Measurements from ENCODE around the gene CAMK2D.

Gene CAMK2D

DNA sequence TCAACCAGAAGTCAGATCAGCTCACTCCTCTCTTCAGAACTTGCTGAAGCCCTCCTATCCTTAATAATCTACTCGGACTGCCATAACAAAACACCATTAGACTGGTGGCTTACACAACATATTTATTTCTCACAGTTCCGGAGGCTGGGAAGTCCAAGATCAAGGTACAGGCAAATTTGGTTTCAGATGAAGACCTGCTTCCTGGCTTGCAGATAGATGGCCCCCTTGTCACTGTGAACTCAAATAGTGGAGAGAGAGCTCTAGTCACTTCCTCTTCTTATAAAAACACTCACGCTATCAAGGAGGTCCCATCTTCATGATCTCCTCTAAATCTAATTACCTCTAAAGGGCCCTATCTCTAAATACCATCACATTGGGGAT lies 125.1 kb downstream of the CAMK2D start:
- no peak for DNase-seq

DNA sequence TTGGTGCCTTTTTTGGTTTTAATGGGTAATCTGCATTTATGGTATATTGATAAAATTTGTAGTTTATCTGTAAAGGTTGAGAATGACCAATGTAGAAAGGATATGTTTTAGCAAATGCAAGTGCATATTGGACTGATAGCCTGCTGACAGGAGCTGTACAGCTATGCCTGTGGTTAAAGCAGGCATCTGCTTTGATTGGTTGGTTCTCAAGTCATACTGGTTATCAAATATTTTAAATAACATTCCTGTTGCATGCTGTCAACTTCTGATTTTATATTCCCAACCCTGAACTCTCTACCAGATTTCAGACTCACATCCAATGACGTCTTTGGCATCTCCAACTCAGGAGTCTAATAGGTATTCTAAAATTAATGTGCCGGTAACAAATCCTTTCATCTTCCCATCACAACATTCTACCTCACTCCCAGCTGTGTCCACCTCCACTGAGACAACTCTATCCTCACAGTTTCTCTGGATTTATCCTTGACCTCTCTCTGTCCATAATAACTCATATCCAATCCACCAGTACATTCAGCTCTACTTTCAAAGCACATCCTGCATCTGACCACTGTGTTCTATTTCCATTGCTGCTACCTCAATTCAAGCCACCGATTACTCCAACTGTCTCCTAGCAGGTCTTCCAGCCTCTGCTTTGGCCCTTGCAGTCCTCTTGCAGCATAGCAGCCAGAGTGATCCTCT lies 125.7 kb downstream of the CAMK2D start:
- no peak for DNase-seq

DNA sequence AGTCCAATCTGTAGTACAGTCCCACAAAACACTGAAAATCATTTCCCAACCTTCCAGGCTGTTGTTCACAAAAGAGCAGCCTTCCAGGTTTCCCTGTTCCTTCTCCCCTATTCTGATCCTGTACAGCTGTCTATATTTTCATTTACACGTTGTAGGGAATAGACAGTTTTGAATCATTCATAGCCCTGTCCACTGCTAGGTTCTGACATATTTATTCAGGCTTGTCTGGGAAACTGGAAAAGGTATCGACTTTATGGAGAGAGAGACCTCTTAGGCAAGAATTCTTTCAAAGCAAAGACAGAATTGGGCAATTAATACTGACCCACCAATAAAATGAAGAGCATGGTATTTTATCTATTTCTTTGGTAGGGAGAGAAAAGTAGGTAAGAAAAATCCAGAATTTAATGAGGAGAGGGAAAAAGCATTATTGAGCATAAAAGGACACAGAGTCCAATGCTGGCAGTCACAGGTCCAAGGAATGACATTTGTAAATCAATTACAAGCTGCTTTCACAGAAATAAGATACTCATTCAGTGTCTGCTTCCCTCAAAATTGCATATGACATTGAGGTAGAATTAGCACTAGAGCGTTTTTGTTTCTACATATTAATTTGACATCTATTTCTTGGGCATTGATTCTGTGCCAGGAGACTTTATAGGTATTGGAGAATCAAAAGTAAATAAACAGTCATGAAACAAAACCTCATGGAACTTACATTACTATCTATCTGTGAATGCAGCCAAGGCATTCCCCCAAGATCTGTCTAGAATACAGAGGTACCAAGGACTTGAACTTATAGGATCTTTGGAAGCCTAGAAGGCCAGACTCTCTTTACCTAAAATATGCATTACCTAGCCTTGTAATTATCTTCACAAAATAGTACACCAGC lies 127.2 kb downstream of the CAMK2D start:
- no peak for DNase-seq

DNA sequence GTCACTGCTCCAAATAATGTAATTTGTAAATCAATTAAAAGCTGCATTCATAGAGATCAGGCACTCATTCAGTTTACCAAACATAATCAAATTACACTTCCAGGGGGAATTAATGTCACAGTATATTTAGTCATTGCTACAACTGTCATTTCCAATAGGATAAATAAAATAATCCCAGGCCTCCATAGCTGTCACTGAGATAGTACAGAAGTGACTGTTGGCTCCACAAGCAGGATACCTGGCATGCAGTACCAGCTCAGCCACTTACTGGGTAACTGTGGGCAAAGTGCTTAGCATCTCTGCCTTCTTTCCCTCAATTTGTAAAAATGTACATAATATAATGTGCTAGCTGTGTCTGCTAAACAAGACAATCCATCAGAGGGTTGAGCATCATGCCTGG lies 128.1 kb downstream of the CAMK2D start:
- no peak for DNase-seq

DNA sequence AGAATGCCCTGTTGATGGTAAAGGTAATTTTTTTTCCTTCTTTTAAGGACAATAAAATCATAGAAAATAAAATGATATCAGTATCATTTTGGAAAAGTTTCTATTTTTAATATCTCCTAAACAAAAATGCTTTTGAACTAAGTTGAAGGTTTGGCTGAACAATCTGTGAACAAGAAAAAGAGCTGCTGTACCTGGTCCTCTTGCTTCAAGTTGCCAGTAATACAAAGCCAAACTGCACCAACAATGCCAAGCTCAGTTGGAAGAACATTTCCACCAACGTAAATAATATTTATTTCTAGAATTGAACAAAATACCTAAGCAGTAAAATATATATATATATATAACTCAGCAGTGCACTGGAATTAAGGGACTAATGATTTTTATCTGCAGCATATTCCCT lies 132.8 kb downstream of the CAMK2D start:
- no peak for DNase-seq

DNA sequence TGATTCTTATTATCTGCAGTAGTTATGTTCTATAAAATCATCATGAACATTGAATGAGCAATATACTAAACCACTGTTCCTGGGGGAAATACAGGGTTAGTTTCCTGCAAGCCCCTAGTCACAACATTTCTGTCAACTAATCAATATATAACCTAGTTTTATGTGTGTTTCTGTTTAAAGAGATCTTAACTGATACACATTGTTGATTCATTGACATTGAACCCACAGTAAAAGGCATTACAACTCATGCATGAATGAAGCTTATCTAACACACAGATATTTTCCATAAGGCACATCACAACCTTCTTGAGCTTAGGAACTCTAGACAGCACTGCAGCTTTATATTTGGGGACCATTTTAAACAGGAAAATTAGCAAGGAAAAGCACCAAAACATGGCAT lies 134.2 kb downstream of the CAMK2D start:
- DNase-seq: no peak

DNA sequence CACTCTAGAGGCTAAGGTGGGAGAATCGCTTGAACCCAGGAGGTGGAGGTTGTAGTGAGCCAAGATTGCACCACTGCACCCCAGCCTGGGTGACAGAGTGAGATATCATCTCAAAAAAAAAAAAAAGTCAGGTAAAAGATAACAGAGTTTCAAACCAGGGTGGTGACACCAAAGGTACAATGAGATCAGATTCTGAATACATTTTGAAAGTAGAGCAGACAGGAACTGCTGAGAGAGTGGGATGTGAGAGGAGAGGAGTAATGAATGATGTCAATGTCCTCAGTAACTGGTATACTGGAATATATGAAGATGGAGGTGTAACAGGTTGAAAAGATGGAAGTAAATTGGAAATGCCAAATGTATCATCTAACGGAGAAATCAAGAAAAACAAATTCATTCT lies 135.6 kb downstream of the CAMK2D start:
- DNase-seq: no peak

DNA sequence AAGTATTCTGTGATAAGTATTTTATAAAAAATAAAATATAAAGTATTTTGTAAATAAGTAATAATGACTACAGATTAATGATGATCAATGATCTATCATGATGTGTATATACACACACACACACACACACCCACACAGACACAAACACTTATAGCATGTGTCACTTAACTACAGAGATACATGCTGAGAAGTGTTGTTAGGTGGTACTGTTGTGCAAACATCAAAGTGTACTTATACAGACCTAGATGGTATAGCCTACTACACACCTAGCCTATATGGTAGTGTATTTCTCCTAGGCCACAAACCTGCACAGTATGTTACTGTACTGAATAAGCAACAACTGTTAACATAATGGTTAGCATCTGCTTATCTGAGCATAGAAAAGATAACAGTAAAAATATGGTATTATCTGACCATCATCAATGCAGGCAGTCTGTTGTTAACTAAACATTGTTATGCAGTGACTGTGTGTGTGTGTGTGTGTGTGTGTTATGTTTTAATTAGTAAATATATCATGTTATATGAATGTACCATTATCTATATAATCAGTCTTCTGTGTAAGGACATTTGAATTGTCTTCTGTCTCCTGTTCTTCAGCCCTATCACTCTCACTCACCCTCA lies 138.2 kb downstream of the CAMK2D start:
- no peak for DNase-seq

DNA sequence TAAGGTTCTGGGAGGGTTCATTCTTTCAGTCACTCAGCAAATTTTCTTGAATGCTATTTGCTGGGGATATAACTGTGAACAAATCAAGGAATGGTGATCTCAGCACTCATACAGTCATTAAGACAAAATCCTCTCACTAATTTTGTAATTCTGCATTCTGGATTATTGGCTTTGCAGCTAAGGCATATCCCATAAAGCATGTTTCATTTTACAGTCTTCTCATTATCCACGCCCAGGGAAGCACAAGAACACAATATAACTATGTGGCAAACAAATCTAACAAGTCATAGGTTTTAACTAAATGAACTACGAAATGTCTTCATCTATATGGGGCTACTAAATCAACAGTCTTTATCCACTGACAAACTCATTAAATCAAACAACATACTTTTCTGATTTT lies 139.9 kb downstream of the CAMK2D start:
- DNase-seq: no peak

DNA sequence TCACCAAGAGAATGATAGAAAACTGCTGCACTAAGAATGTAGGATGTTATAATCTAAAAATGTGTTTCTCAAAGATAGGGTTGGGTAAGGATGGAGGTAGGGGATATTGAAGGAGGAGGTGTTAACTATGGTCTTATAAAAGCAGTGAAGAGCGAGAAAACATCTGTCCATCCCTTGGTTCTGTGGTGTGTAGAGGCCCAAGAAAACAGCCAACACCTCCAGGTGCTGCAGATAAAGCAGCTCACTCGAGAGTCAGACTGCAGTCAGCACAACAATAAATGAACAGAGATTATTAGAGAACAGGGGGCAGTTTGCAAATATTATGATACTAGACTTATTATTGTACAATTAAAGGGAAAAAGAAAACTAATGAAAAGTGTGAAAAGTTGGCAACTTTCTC lies 141.5 kb downstream of the CAMK2D start:
- DNase-seq: no peak

DNA sequence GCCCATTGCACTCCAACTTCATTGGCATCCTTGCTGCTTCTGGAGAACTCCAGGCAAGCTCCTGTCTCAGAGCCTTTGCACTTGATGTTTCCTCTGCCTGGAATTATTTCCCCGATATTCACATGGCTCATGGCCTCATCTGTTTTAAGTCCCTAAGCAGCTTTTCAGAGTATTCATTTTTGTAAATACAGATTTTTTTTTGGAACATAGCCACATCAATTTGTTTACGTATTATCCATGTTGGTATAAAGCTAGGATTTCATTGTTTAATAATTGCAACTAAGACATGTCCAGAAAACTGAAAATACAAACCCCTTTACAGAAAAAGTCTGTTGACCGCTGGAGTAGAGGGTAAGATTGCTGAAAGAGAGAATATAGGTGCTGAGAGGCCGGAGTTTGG lies 142.0 kb downstream of the CAMK2D start:
- DNase-seq: no peak

DNA sequence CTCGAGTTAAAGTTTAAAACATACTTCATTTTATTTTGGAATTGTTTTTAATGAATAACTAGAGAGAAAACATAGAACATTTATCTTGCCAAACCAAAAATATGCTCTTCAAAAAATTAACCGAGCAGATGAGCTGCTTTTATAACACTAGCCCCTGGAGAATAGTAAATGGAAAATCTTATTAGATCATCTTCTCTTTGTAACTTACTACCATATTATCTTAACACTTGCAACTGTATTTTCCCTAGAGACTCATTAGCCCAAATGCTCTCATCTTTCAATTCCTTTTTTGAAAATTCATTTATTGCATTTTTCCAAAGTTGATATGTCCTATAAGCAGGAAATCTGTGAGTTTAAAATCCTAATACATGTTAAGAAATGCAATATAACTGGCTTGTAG lies 143.3 kb downstream of the CAMK2D start:
- no peak for DNase-seq

DNA sequence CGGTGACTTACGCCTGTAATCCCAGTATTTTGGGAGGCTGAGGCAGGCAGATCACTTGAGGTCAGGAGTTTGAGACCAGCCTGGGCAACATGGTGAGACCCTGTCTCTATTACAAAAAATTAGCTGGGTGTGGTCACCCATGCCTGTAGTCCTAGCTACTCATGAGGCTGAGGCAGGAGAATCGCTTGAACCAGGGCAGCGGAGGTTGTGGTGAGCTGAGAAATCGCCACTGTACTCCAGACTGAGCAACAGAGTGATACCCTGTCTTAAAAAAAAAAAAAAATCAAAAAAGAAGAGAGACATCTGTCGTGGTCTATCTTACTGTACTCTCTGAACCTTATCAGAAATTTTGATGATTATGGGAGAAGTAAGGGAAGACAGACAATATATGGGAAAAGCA lies 144.3 kb downstream of the CAMK2D start:
- DNase-seq: no peak

DNA sequence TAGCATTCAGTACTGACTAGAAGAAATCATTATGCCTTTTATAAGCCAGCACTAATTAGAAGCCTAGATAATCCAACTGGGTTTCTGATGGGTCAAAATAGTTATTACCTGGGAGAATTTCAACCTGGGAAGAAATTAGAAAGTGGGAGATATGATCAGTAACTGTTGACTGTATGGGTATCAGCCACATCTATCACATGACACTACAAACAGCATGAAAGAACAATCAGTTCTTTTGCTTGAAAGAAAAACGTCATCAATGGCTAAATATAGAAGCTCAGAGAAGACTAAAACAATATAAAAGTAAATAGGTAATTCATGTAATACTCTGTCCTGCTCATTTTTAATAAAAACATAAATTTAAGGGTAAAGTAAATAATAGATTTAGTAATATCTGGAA lies 145.1 kb downstream of the CAMK2D start:
- no peak for DNase-seq

DNA sequence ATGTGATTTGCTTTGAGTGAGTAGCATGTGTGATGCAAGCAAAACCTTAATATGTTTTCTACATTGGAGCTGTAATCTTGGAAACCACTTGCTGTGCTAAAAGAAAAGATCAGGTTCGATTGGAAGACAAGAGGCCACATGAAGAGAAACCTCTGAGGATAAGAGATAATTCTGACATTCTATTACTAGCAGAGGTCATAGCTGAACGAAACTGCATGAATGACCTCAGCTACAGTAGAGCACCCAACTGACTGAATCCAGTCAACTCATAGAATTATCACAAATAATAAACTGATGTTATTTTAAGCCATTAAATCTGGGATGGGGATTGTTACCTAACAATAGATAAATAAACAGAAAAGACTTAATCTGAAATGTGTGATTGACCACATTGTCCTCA lies 147.1 kb downstream of the CAMK2D start:
- DNase-seq: no peak

DNA sequence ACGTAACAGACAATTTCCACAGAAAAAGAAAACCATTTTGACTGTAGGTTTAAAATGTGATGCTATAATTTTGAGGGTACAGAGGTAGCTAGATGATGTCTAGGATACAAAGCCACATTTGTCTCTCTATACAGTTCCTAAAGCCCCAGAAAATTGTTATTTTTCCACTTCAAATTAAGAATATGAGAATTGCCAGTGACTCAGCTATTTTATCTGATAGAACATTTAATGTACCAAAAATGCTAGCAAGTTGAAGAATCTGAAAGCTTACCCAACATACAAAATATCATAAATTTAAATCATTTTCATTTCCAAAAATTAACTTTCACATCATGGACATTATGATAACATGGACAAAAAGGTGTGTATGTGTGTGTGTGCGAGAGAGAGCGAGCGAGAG lies 148.0 kb downstream of the CAMK2D start:
- no peak for DNase-seq

DNA sequence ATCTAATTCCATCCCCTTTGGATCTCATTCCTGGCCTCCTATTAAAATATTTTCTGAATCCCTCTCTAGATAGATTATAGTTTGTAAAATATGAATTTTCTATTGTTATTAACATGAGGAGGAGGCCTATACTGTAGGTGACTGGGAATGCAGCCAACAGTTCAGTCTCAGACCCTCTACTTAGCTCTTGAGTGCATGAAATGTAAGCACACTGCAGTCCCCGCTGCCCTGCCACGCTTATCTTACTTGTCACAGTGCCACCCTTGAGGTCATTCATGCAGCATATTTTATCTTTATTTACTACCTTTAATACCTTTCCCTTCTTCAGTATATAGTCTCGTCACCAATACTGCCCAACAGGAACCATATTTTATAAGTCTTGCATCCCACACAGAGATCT lies 151.0 kb downstream of the CAMK2D start:
- no peak for DNase-seq

DNA sequence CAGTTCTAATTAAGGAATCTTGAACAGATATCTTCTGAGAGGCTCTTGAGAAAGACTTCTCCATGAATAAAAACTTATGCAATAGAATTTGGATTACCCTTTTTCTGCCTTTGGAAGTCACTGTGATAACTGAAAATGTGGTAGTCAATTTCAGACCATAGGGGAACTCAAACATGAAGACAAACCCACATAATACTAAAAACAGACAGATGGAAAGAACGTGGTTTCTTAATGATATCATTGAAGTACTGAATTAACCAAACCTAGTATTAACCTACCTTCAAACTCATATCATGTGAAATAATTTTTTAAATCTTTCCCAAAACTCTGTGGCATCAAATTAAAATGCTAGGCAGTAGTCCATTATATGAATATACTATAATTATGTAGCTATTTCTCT lies 153.5 kb downstream of the CAMK2D start:
- DNase-seq: no peak

DNA sequence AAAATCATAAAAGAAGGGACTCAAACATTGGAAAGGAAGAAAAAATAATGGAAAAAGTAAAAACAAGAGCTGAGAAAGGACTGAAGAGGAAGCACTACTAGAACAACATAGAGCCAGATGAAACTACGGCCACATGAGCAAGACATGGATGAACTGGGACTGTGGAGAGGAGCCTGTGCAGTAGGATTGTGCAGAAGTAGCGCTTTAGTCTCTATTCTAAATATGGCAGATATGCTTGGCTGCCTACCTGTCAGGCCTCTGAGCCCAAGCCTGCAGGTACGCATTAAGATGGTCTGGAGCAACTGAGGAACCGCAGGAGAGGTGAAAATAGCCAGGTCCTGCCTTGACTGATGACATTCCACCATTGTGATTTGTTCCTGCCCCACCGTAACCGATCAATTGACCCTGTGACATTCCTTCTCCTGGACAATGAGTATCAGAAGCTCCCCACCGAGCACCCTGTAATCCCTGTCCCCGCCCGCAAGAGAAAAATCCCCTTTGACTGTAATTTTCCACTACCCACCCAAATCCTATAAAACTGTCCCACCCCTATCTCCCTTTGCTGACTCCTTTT lies 154.3 kb downstream of the CAMK2D start:
- DNase-seq: no peak

DNA sequence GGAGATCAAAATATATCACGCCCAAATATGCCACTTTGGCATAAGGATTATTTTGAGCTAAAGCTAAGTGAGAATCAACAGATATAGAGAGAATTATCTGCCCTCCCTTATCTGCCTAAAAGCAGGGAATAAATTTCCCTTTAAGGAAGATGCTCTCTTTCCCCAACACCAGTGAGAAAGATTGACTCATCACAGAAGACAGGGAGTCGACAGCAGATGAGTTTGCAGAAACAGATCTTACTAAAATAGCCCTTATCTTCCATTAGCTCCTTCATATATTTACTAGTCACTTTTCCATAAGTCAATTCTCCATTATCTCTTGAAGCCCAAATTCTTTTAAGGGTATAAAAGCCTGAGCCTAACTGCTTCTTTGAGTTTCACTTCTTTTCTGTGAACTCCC lies 156.6 kb downstream of the CAMK2D start:
- DNase-seq: no peak

DNA sequence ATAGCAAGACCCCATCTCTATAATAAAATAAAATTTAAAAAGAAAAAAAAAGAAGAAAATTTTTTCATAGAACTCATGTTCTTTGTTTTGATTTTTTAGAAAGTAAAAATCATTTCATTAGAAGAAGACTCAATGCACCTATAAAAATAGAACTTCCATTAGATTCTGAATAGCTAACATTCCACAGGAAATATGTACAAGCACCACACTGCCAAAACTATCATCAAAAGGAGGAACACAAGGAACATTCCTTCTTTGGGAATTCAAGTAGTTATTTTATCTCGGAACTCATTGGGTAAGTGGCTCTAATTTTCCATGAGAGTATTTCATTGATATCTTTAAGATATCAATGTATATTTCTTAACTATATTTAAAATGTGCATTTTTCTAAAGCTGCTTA lies 157.6 kb downstream of the CAMK2D start:
- no peak for DNase-seq

DNA sequence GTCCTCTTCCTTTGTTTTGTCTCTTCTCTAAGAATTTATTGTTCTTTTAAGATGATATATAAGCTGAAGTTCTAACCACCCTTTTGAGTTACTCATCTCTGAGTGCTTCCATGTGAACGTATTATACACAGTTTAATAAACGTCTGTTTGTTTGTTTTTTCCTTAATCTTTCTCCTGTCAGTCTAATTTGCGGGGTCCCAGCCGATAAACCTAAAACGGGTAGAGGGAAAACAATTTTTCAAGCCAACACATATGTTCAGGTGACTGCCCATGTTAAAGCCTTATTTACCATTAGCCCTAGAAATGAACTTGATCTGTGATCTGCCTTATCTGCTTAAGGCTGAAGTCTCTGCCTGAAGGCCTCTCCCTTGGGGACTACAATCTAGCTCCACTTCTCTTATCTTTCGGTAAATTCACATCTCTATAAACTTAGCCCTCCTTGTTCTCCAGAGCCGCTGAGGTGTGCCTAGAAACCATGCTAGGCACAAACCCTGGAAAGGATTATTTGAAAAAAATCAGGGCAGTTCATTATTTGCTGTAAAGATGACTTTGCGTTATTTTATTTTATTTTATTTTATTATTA lies 158.8 kb downstream of the CAMK2D start:
- DNase-seq: no peak

DNA sequence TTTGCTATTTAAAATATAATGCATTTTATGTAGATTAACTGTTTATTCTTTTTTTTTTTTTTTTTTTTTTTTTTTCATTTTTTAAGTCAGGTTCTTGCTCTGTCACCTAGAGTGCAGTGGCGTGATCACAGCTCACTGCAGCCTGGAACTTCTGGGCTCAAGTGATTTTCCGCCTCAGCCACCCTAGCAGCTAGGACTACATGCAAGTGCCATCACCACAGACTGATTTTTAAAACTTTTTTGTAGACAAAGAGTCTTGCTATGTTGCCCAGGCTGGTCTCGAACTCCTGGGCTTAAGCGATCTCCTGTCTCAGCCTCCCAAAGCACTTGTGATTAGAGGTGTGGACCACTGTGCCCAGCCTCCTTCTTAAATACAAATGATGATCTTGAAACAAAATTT lies 159.9 kb downstream of the CAMK2D start:
- no peak for DNase-seq
